Right lobe of liver (tissue), 6 donors: Measurements from ENCODE around the gene GMDS. TPM values are rescaled to one million over a fixed set of nuclear protein-coding genes. Genes with fewer than 3 reads are reported as not detected.

Experiments used
- ATAC-seq, 4 donors: fragments of 200-7000 bp; cut with Tn5 transposase; one replicate each; pipeline ENCODE4 v1.9.1; 2020; ENCODE audit warnings: mild to moderate bottlenecking in 4 of 4, moderate library complexity in 4 of 4
- DNase-seq, 3 donors: peaks; one replicate each; pipeline ENCODE4 v3.0.0-alpha.2; 2020
- H3K27ac ChIP-seq, 3 donors: fragments of 200-600 bp; one replicate each; pipeline ENCODE4 v1.8.0; 2022
- H3K27me3 ChIP-seq, 2 donors: fragments of 200-600 bp; one replicate each; pipeline ENCODE4 v1.8.0; 2022
- H3K36me3 ChIP-seq, 4 donors: fragments of 200-600 bp; sonication (generic) in 1 of 4; one replicate each; pipeline versions ENCODE4 v1.5.1 to v1.8.0; 2017 to 2022; ENCODE audit warnings: control low read depth in 1 of 4
- H3K4me1 ChIP-seq, 4 donors: fragments of 200-600 bp; sonication (generic) in 1 of 4; one replicate each; pipeline versions ENCODE4 v1.5.1 to v1.8.0; 2017 to 2022; ENCODE audit warnings: control low read depth in 1 of 4
- H3K4me3 ChIP-seq, 3 donors: fragments of 200-600 bp; one replicate each; pipeline ENCODE4 v1.8.0; 2022
- H3K9me3 ChIP-seq, 4 donors: fragments of 200-600 bp; sonication (generic) in 1 of 4; one replicate each; pipeline versions ENCODE4 v1.5.1 to v1.8.0; 2017 to 2022; ENCODE audit warnings: control low read depth in 1 of 4
- CTCF ChIP-seq, 4 donors: fragments of 200-600 bp in 3 of 4; fragments of 450-650 bp in 1 of 4; IDR thresholded peaks; one replicate each; pipeline versions ENCODE4 v1.5.1 to v1.8.0; 2016 to 2022; ENCODE audit warnings: antibody characterized with exemption in 4 of 4, mild to moderate bottlenecking in 2 of 4
- POLR2A ChIP-seq: fragments of 450-650 bp; IDR thresholded peaks from one replicate; pipeline ENCODE4 v1.6.1; 2017; ENCODE audit warnings: antibody characterized with exemption, mild to moderate bottlenecking
- WGBS: methylation state at CpG from one replicate; pipeline ENCODE4 v1.1.6; 2018; ENCODE audit warnings: low coverage, low lambda C conversion rate; ENCODE audit not compliant: insufficient coverage; ENCODE audit errors: missing lambda C conversion rate; 5-methylcytosine and 5-hydroxymethylcytosine counted together
- intact Hi-C, 2 donors: fragments of 100-400 bp; cut with DNase I; formaldehyde crosslinking; loops; one replicate each; pipeline versions ENCODE4 v1.11.2 to v1.14.1; 2022
- total RNA-seq, 6 experiments: library from RNA; depleted of rRNA in 2 of 6; stranded (reverse); fragments of >200 nt in 2 of 6; fragmentation: NEBNext Ultra II Directional in 3 of 6; extraction: Animal tissue kit (Norgen Biotek cat#: 25700) in 3 of 6; gene quantifications; one replicate each; pipeline versions ENCODE4 v1.1.0 to v1.2.4, GENCODE V29; 2016 to 2023
- donor health status: DM: no; HTN: yes; CAD: no.
- donor health status: DM: no; HTN: no; CAD: no.
- donor health status: DM: no; HTN: no; CAD: no.
- donor health status: DM: no; HTN: yes; CAD: no.
- donor health status: DM: no; HTN: yes; CAD: no.

GMDS gene
- total RNA-seq, 6 experiments from 2014 or later, result 15.9 to 34.4 (median 23.4) TPM

- 69% methylated on average over 9 of the region's 13 CpGs for WGBS
- Histone ChIP-seq H3K36me3 (no peaks in the 10 kb centered on the region), H3K4me3 (no peak overlapping the region), H3K9me3 (peaks cover 0 to 9% (median 0%) of the 10 kb centered on the region in 4 donors), H3K4me1 (no peaks in the 10 kb centered on the region), H3K27me3 (no peaks in the 10 kb centered on the region), H3K27ac (no peak overlapping the region)
- TF ChIP-seq POLR2A, result no peak
- TF ChIP-seq CTCF (IDR thresholded peaks at IDR 0.05), result no peak
- no peak for DNase-seq
- ATAC-seq, result no peak
- intact Hi-C loops, result no loop called here
Observed at GRCh38 chr6:1574083-1574761, 671.2 kb downstream of the GMDS start.
